Measurements from ENCODE around the gene TIAM2.

DNA sequence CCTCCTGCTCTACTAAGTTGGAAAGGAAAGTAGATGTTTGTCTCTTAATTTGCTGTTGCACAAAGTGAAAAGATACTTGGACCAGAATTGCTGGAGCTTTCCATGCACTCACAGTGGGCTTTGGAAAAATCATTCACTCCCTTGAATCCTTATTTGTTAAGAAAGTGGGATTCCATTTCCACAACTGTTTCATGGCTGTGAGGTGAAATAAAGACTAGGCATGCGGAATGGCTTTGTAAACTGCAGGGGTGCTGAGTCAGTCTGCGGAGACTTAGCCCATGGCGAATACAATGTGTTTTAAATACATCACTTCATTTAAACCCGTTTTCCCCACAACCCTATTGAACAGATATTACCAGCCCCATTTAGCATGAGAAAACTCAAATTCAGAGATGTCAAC lies 231.9 kb downstream of the TIAM2 start:
- no peak for TF ChIP-seq POLR2A (IDR thresholded peaks at IDR 0.05)
- TF ChIP-seq, protein P1, sequence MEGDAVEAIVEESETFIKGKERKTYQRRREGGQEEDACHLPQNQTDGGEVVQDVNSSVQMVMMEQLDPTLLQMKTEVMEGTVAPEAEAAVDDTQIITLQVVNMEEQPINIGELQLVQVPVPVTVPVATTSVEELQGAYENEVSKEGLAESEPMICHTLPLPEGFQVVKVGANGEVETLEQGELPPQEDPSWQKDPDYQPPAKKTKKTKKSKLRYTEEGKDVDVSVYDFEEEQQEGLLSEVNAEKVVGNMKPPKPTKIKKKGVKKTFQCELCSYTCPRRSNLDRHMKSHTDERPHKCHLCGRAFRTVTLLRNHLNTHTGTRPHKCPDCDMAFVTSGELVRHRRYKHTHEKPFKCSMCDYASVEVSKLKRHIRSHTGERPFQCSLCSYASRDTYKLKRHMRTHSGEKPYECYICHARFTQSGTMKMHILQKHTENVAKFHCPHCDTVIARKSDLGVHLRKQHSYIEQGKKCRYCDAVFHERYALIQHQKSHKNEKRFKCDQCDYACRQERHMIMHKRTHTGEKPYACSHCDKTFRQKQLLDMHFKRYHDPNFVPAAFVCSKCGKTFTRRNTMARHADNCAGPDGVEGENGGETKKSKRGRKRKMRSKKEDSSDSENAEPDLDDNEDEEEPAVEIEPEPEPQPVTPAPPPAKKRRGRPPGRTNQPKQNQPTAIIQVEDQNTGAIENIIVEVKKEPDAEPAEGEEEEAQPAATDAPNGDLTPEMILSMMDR (IDR thresholded peaks at IDR 0.05): no peak

Measured in uterus (tissue), 2 donors.